Neural cell (in vitro differentiated cells): ENCODE data around the gene CA5A. TPM values are rescaled to one million over a fixed set of nuclear protein-coding genes. Genes with fewer than 3 reads are reported as not detected.
"Not testable (repeated sequence)": the region's sequence is repeated elsewhere in the genome, so short reads cannot be mapped to it uniquely, and the experiment has no call there.

Experiments used
- H2AFZ ChIP-seq: fragments of 200-600, 300-800 bp; sonication (generic), shearing (Covaris generic); 2 replicates; pipeline ENCODE4 v1.6.0; 2014; ENCODE audit warnings: low read depth, mild to moderate bottlenecking, antibody characterized with exemption, low read length, moderate library complexity
- H3F3A ChIP-seq: fragments of 200-600 bp; shearing (Covaris generic); 2 replicates; pipeline ENCODE4 v1.6.1; 2016; ENCODE audit warnings: mild to moderate bottlenecking, moderate library complexity, mixed read lengths, antibody characterized with exemption, low read length; ENCODE audit not compliant: insufficient read depth, poor library complexity, severe bottlenecking
- H3K27ac ChIP-seq: fragments of 200-600, 300-800 bp; sonication (generic), shearing (Covaris generic); 2 replicates; pipeline ENCODE4 v1.5.1; 2014; ENCODE audit warnings: mild to moderate bottlenecking, low read length, moderate library complexity
- H3K27me3 ChIP-seq: fragments of 300-800, 200-600 bp; sonication (generic), shearing (Covaris generic); 2 replicates; pipeline ENCODE4 v1.6.0; 2014; ENCODE audit warnings: mild to moderate bottlenecking, low read depth, low read length, moderate library complexity; ENCODE audit not compliant: insufficient read depth
- H3K36me3 ChIP-seq: fragments of 300-800, 200-600 bp; sonication (generic), shearing (Covaris generic); 2 replicates; pipeline ENCODE4 v1.5.1; 2014; ENCODE audit warnings: mild to moderate bottlenecking, antibody characterized with exemption, low read length, moderate library complexity; ENCODE audit not compliant: insufficient read depth
- H3K4me2 ChIP-seq: fragments of 300-800, 200-600 bp; sonication (generic), shearing (Covaris generic); 2 replicates; pipeline ENCODE4 v1.6.0; 2014; ENCODE audit warnings: mild to moderate bottlenecking, low read length
- H3K4me3 ChIP-seq: fragments of 300-800, 200-600 bp; sonication (generic), shearing (Covaris generic); 2 replicates; pipeline ENCODE4 v1.5.1; 2014; ENCODE audit warnings: mild to moderate bottlenecking, low read length, moderate library complexity
- H3K79me2 ChIP-seq: fragments of 200-600 bp; shearing (Covaris generic); replicated peaks from 2 replicates; pipeline ENCODE4 v1.6.0; 2014; ENCODE audit warnings: mild to moderate bottlenecking, low read length, moderate library complexity; ENCODE audit not compliant: insufficient read depth
- H3K9ac ChIP-seq: fragments of 300-800, 200-600 bp; sonication (generic), shearing (Covaris generic); 2 replicates; pipeline ENCODE4 v1.6.1; 2016; ENCODE audit warnings: mild to moderate bottlenecking, low read length, mixed read lengths
- H3K9me2 ChIP-seq: fragments of 200-600 bp; shearing (Covaris generic); 2 replicates; pipeline ENCODE4 v1.6.1; 2016; ENCODE audit warnings: mild to moderate bottlenecking, low read length, mixed read lengths; ENCODE audit not compliant: insufficient read depth
- H3K9me3 ChIP-seq: fragments of 200-600, 300-800 bp; sonication (generic), shearing (Covaris generic); 2 replicates; pipeline ENCODE4 v1.6.1; 2016; ENCODE audit warnings: mild to moderate bottlenecking, mixed run types, low read length, moderate library complexity, mixed read lengths
- H4K20me1 ChIP-seq: fragments of 200-600 bp; shearing (Covaris generic); 2 replicates; pipeline ENCODE4 v1.6.1; 2016; ENCODE audit warnings: mild to moderate bottlenecking, mixed run types; ENCODE audit not compliant: insufficient read depth
- EP300 ChIP-seq: fragments of 450-650 bp; conservative IDR thresholded peaks from 2 replicates; pipeline ENCODE4 v1.6.1; 2014; ENCODE audit warnings: antibody characterized with exemption, mild to moderate bottlenecking, moderate library complexity; ENCODE audit not compliant: poor library complexity, severe bottlenecking
- EZH2 ChIP-seq: fragments of 200-600, 300-800 bp; shearing (Covaris generic), sonication (generic); IDR thresholded peaks from 2 replicates; pipeline ENCODE4 v1.6.1; 2014; ENCODE audit warnings: antibody characterized with exemption, low read length, borderline replicate concordance, mild to moderate bottlenecking; ENCODE audit not compliant: insufficient read depth, poor library complexity, severe bottlenecking
- MXI1 ChIP-seq: fragments of 450-650 bp; conservative IDR thresholded peaks from 2 replicates; pipeline ENCODE4 v1.6.1; 2014; ENCODE audit warnings: antibody characterized with exemption, mild to moderate bottlenecking; ENCODE audit not compliant: poor library complexity, severe bottlenecking
- POLR2AphosphoS5 ChIP-seq: IDR thresholded peaks from 2 replicates; pipeline ENCODE4 v1.6.1; 2012
- RAD21 ChIP-seq: fragments of 450-650 bp; conservative IDR thresholded peaks from 2 replicates; pipeline ENCODE4 v1.6.1; 2014; ENCODE audit warnings: antibody characterized with exemption, mild to moderate bottlenecking, moderate library complexity
- SMC3 ChIP-seq: fragments of 450-650 bp; conservative IDR thresholded peaks from 2 replicates; pipeline ENCODE4 v1.6.1; 2014; ENCODE audit warnings: antibody characterized with exemption, mild to moderate bottlenecking, moderate library complexity; ENCODE audit not compliant: poor library complexity
- TAF1 ChIP-seq: IDR thresholded peaks from 2 replicates; pipeline ENCODE4 v1.6.1; 2012; ENCODE audit warnings: low read depth
- polyA plus RNA-seq: library from polyadenylated mRNA; depleted of rRNA; stranded (reverse); fragments of >200 nt; gene quantifications from 2 replicates; pipeline ENCODE4 v1.2.3, GENCODE V29; 2014
- TF ChIP-seq, protein P1 (sequence below): IDR thresholded peaks from 2 replicates; pipeline ENCODE4 v1.6.1; 2012; ENCODE audit warnings: borderline replicate concordance
- TF ChIP-seq, protein P2 (sequence below): fragments of 450-650 bp; IDR thresholded peaks from 2 replicates; pipeline ENCODE4 v1.5.1; 2014; ENCODE audit warnings: antibody characterized with exemption, mild to moderate bottlenecking, moderate library complexity; ENCODE audit not compliant: poor library complexity, severe bottlenecking

The CA5A gene
- polyA plus RNA-seq, 1 donor from 2014 or later: not detected

DNA sequence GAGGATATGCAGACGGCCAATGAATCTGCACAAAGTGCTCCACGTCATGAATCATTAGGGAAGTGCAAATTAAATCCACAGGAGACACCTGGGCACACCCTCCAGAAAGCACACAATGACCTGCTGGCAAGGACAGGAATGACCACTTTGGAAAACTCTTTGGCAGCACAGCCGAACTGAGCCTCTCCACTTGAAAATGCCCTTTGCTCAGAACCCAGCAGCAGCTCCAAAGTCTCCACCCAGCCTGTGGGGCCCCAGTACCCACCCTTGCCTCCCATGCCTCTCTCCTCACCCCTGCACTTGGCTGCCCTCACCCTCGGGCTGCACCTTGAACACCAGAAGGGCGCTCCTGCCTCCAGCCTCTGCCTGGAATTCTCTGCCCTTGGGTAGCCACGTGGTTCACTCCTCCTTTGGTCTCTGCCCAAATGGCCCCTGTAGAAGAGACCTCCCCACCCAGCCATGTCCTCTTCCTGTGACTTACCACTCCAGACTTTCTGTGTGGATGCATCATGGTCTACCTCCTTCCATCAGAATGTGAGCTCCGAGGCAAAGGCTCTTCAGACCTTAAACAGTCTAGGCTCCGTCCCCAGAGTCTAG is 50.9 kb downstream of the CA5A start:
- H3F3A ChIP-seq, H3K36me3 ChIP-seq, H3K9me2 ChIP-seq, H2AFZ ChIP-seq, H3K4me3 ChIP-seq, H4K20me1 ChIP-seq, H3K9me3 ChIP-seq, H3K79me2 ChIP-seq, H3K27ac ChIP-seq, H3K9ac ChIP-seq, H3K27me3 ChIP-seq, H3K4me2 ChIP-seq: not testable (repeated sequence)

DNA sequence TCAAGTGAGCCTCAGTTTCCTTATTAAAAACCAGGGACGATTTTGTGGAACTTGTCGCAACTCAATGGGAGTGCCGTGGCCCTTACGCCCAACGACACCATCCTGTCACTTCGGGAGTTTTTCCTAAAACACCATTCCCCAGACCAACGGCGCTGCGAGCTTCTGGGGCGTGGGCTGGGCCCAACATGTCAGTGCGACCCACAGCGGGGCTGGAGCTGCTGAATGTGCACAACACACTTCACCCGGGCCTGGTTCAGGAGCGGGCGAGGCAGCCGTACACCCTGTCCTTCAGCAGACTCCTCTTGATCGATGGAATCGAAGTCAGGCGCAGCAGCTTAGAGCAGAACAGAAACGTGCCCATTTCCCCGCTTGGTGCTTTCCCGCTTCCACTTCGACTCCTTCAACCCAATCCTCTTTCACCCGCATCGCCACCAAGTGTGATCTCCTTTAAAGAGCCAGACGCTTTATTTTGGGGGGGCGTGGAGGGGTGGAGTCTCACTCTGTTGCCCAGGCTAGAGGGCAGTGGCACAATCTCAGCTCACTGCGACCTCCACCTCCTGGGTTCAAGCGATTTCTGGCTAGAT is 53.8 kb downstream of the CA5A start:
- no peak for TF ChIP-seq MXI1
- no peak for TF ChIP-seq EP300
- TF ChIP-seq POLR2AphosphoS5: no peak
- TF ChIP-seq, protein P1, sequence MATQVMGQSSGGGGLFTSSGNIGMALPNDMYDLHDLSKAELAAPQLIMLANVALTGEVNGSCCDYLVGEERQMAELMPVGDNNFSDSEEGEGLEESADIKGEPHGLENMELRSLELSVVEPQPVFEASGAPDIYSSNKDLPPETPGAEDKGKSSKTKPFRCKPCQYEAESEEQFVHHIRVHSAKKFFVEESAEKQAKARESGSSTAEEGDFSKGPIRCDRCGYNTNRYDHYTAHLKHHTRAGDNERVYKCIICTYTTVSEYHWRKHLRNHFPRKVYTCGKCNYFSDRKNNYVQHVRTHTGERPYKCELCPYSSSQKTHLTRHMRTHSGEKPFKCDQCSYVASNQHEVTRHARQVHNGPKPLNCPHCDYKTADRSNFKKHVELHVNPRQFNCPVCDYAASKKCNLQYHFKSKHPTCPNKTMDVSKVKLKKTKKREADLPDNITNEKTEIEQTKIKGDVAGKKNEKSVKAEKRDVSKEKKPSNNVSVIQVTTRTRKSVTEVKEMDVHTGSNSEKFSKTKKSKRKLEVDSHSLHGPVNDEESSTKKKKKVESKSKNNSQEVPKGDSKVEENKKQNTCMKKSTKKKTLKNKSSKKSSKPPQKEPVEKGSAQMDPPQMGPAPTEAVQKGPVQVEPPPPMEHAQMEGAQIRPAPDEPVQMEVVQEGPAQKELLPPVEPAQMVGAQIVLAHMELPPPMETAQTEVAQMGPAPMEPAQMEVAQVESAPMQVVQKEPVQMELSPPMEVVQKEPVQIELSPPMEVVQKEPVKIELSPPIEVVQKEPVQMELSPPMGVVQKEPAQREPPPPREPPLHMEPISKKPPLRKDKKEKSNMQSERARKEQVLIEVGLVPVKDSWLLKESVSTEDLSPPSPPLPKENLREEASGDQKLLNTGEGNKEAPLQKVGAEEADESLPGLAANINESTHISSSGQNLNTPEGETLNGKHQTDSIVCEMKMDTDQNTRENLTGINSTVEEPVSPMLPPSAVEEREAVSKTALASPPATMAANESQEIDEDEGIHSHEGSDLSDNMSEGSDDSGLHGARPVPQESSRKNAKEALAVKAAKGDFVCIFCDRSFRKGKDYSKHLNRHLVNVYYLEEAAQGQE: no peak
- no peak for TF ChIP-seq EZH2
- no peak for TF ChIP-seq RAD21
- TF ChIP-seq, protein P2, sequence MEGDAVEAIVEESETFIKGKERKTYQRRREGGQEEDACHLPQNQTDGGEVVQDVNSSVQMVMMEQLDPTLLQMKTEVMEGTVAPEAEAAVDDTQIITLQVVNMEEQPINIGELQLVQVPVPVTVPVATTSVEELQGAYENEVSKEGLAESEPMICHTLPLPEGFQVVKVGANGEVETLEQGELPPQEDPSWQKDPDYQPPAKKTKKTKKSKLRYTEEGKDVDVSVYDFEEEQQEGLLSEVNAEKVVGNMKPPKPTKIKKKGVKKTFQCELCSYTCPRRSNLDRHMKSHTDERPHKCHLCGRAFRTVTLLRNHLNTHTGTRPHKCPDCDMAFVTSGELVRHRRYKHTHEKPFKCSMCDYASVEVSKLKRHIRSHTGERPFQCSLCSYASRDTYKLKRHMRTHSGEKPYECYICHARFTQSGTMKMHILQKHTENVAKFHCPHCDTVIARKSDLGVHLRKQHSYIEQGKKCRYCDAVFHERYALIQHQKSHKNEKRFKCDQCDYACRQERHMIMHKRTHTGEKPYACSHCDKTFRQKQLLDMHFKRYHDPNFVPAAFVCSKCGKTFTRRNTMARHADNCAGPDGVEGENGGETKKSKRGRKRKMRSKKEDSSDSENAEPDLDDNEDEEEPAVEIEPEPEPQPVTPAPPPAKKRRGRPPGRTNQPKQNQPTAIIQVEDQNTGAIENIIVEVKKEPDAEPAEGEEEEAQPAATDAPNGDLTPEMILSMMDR: no peak
- TF ChIP-seq SMC3: no peak
- TF ChIP-seq TAF1: no peak
- Histone ChIP-seq H3K9me3 (no peaks in the 10 kb centered on the region), H3K9ac (no peak overlapping the region), H4K20me1 (no peaks in the 10 kb centered on the region), H3K4me2 (no peak overlapping the region), H3K36me3 (no peaks in the 10 kb centered on the region), H3K4me3 (no peak overlapping the region), H3K9me2 (no peaks in the 10 kb centered on the region), H3K79me2 (no peaks in the 10 kb centered on the region), H3K27ac (no peak overlapping the region), H3K27me3 (no peaks in the 10 kb centered on the region), H2AFZ (no peak overlapping the region), H3F3A (no peaks in the 10 kb centered on the region)
